ENCODE results near the gene SDSL. TPM values are rescaled to one million over a fixed set of nuclear protein-coding genes. Genes with fewer than 3 reads are reported as not detected.

SDSL gene, protein sequence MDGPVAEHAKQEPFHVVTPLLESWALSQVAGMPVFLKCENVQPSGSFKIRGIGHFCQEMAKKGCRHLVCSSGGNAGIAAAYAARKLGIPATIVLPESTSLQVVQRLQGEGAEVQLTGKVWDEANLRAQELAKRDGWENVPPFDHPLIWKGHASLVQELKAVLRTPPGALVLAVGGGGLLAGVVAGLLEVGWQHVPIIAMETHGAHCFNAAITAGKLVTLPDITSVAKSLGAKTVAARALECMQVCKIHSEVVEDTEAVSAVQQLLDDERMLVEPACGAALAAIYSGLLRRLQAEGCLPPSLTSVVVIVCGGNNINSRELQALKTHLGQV
- 3.3 and 9.1 TPM in 2 replicates for total RNA-seq

DNA sequence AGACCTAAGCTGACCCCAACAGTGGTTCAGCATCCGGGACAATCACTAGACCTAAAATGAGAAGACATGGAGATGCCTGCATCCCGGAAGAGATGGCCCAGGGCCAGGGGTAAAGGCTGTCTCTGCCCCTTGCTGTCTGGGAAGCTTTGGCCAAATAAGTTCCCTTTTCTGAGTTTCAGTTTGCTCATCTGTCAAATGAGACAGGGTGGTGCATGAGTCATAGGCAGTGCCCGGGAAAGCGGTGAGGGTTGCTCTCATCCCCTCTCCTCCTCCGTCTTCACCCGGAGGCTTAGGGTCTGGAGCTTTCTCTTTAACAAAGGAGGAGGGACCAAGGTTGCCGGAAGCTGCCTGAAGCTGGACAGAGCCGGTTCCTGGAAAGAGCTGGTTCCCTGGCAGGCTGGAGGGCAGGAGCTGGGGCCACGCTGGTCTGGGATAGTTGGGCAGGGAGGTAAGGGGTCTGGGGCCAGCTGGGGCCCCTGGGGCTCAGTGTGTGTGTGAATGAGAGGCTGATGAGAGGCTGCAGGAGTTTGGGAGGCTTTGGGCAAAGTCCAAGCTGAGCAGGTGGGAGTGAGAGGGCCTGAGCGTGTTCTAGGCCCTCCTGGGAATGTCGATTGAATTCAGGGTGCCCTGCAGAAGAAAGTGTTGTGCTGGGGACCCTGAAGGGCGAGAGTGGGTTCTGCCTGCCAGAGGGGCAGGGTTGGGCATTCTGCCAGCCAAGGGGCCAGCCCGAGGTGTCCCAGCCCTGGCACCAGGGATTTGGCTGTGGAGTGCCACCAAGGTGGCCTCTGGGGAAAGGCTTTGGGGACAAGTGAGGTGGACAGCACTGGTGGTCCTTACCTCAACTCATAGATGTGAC, at the start of gene SDSL:
SDSL (plus strand) TSS at position 351 of the 856 bp plus-strand sequence. CDS start 5,603 bp downstream, outside the sequence.

DNA sequence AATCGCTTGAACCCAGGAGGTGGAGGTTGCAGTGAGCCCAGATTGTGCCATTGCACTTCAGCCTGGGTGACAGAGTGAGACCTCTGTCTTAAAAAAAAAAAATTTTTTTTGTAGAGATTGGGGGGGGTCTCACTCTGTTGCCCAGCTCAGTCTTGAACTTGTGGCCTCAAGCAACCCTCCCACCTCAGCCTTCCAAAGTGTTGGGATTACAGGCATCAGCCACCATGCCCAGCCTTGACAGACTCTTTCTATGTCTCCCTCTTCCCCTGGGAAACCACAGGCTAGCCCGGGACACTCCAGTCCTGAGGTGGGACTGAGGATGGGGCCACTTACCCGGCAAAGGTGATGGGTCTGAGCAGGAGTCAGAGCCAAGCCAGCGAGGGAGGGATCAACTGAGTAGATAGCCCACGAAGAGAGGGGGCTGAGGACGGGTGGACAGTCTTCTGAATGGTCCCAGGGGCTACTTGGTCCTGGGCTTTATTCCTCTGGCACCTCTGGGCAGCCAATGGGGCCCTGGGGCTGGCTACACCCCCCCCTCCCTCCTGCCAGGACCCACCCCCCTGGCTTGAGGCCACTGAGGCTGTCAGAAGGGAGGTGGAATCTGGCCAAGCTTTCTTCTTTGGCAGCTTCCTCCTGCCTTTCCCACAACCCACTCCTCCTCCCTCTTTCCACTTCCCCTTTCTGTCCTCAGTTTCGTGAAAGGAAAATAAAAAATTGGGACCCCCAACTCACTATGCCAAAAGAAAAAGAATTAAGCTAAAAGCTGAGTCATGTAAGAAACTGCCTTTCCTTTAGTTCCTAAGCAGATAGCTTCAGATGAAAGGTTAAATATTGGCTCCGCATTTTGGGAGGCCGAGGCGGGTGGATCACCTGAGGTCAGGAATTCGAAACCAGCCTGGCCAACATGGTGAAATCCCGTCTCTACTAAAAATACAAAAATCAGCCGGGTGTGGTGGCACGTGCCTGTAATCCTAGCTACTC, 18.5 kb upstream of the SDSL start, which contains the start of gene SDS:
SDS (minus strand) TSS at position 453 of the 981 bp plus-strand sequence. CDS start 4,179 bp downstream, outside the sequence.

DNA sequence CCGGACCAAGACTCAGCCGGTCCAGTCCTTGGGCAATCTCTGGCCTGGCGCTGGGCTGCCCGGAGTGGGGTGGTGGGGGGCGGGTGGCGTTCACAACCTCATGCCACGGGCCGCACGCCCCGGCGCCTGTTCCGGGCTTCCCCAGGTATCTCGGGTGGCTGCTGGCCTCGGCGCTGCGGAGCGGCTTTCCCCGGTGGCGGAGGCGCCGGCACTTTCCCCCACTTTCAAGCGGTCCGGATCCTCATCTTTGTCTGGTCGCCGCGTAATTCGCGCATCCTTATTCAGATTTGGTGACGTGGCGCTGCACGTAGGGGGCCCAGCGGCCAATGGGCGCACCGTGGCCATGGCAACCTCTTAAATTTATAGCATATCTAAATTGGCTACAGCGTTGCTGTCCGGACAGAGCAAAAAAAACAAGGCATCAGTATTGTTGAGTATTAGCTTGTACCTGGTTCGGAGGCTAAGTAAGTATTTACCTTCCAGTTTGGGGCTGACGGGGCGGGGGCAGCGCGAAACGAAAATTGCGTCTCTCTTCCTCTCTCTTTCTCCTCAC, 49.5 kb downstream of the SDSL start, which contains the start of gene LHX5:
LHX5 (minus strand) TSS at position 253 of the 553 bp plus-strand sequence. CDS start 373 bp downstream, outside the sequence.

Other genes with a start within 250 kb of the SDSL start
- gene DDX54, start 236.9 kb upstream of the SDSL start, total RNA-seq, result 65.5 and 86.8 TPM in 2 replicates
- 28.9 and 43.7 TPM in 2 replicates for gene RITA1, start 236.7 kb upstream of the SDSL start, total RNA-seq
- 23.4 and 44.7 TPM in 2 replicates for gene TPCN1, start 200.9 kb upstream of the SDSL start, total RNA-seq
- 11.5 and 21.9 TPM in 2 replicates for gene SLC8B1, start 87.3 kb upstream of the SDSL start, total RNA-seq
- gene PLBD2, start 63.8 kb upstream of the SDSL start, total RNA-seq, result 18.0 and 21.6 TPM in 2 replicates
- gene SDS, start 18.5 kb upstream of the SDSL start, total RNA-seq, result not detected in 2 replicates
- 0.15 and 1.2 TPM in 2 replicates for gene LHX5, start 49.5 kb downstream of the SDSL start, total RNA-seq